Esophagus muscularis mucosa (tissue), 3 donors: ENCODE results near the gene CYP51A1.

Experiments
- CTCF ChIP-seq, 3 experiments: fragments of 200-600 bp in 2 of 3; fragments of 450-650 bp in 1 of 3; sonication (generic) in 2 of 3; IDR thresholded peaks; one replicate each; pipeline ENCODE4 v1.5.1; 2017 to 2019; ENCODE audit warnings: antibody characterized with exemption in 3 of 3, mild to moderate bottlenecking in 2 of 3, moderate library complexity in 1 of 3
- POLR2A ChIP-seq: fragments of 450-650 bp; IDR thresholded peaks from one replicate; pipeline ENCODE4 v1.6.1; 2017; ENCODE audit warnings: antibody characterized with exemption, moderate library complexity, mild to moderate bottlenecking, low read depth
- POLR2AphosphoS5 ChIP-seq, 2 donors: sonication (generic); formaldehyde crosslinking; IDR thresholded peaks; one replicate each; pipeline ENCODE4 v1.6.1; 2017; ENCODE audit warnings: antibody characterized with exemption in 2 of 2

- TF ChIP-seq CTCF (IDR thresholded peaks at IDR 0.05) (peak in 1 of 3 experiments; percentile 3), POLR2AphosphoS5 (IDR thresholded peaks at IDR 0.05) (peak; percentile 87 to 96), POLR2A (peak; percentile 75)
Measured at GRCh38 chr7:92134271-92135051, at the start of gene CYP51A1.
